ENCODE results near the gene RIPPLY2.

Gene RIPPLY2

GRCh38 chr6:83883240-83883639, 30.1 kb downstream of the RIPPLY2 start:
- H3K4me3 ChIP-seq (ENCODE audit: low read depth in 1 of 2, low read length in 2 of 2) = no peak overlapping the region
- H3K9me3 ChIP-seq (ENCODE audit: insufficient read depth, low read length, severe bottlenecking) = no peaks in the 10 kb centered on the region
- H2AFZ ChIP-seq (ENCODE audit: low read depth, low read length) = no peak overlapping the region
- ATAC-seq (ENCODE audit: insufficient read depth, low read depth) (no peak), DNase-seq (no peak)
- H3K4me1 ChIP-seq (ENCODE audit: insufficient read depth, low read length) = peaks cover 6% of the 10 kb centered on the region; the same call in 1 of the 2 replicates
- peaks cover 18% of the 10 kb centered on the region; the same call in 1 of the 2 replicates for H4K20me1 ChIP-seq (ENCODE audit: insufficient read depth, low read length)
- no peak overlapping the region for H3K9ac ChIP-seq (ENCODE audit: low read depth, low read length)
- H3K4me2 ChIP-seq (ENCODE audit: insufficient read depth, low read length) = no peak overlapping the region
- no peak overlapping the region for H3K27ac ChIP-seq (ENCODE audit: low read length)
- H3K36me3 ChIP-seq (ENCODE audit: insufficient read depth, low read length) = no peaks in the 10 kb centered on the region
- no peaks in the 10 kb centered on the region for H3K27me3 ChIP-seq (ENCODE audit: insufficient read depth, low read length, poor library complexity)
- no peak for TF ChIP-seq EZH2 (IDR thresholded peaks at IDR 0.05; ENCODE audit: borderline replicate concordance, low read depth, low read length, severe bottlenecking)
- no peak for TF ChIP-seq CTCF (IDR thresholded peaks at IDR 0.05; ENCODE audit: borderline replicate concordance, extremely low read depth, low read length, poor library complexity, severe bottlenecking)
- peaks cover 22% of the 10 kb centered on the region for H3K79me2 ChIP-seq (ENCODE audit: insufficient read depth, low read length)

GRCh38 chr6:83884523-83884922, 31.4 kb downstream of the RIPPLY2 start:
- no peaks in the 10 kb centered on the region for H3K9me3 ChIP-seq (ENCODE audit: insufficient read depth, low read length, severe bottlenecking)
- no peak overlapping the region for H3K27ac ChIP-seq (ENCODE audit: low read length)
- DNase-seq (no peak), ATAC-seq (ENCODE audit: insufficient read depth, low read depth) (peak; percentile 95)
- H3K4me3 ChIP-seq (ENCODE audit: low read depth in 1 of 2, low read length in 2 of 2) = no peak overlapping the region
- H3K4me1 ChIP-seq (ENCODE audit: insufficient read depth, low read length) = peaks cover 6% of the 10 kb centered on the region; the same call in 1 of the 2 replicates
- H3K36me3 ChIP-seq (ENCODE audit: insufficient read depth, low read length) = no peaks in the 10 kb centered on the region
- H3K27me3 ChIP-seq (ENCODE audit: insufficient read depth, low read length, poor library complexity) = no peaks in the 10 kb centered on the region
- TF ChIP-seq CTCF (IDR thresholded peaks at IDR 0.05; ENCODE audit: borderline replicate concordance, extremely low read depth, low read length, poor library complexity, severe bottlenecking) (peak; percentile 85), EZH2 (IDR thresholded peaks at IDR 0.05; ENCODE audit: borderline replicate concordance, low read depth, low read length, severe bottlenecking) (no peak)
- H3K9ac ChIP-seq (ENCODE audit: low read depth, low read length) = no peak overlapping the region
- H4K20me1 ChIP-seq (ENCODE audit: insufficient read depth, low read length) = peaks cover 9% of the 10 kb centered on the region; the same call in 1 of the 2 replicates
- peaks cover 15% of the 10 kb centered on the region for H3K79me2 ChIP-seq (ENCODE audit: insufficient read depth, low read length)
- no peak overlapping the region for H3K4me2 ChIP-seq (ENCODE audit: insufficient read depth, low read length)
- H2AFZ ChIP-seq (ENCODE audit: low read depth, low read length) = no peak overlapping the region

- H3K4me1 ChIP-seq (ENCODE audit: insufficient read depth, low read length) = peaks cover 6% of the 10 kb centered on the region; the same call in 1 of the 2 replicates
- TF ChIP-seq EZH2 (IDR thresholded peaks at IDR 0.05; ENCODE audit: borderline replicate concordance, low read depth, low read length, severe bottlenecking) = no peak
- TF ChIP-seq CTCF (IDR thresholded peaks at IDR 0.05; ENCODE audit: borderline replicate concordance, extremely low read depth, low read length, poor library complexity, severe bottlenecking) = no peak
- H4K20me1 ChIP-seq (ENCODE audit: insufficient read depth, low read length) = peaks cover 7% of the 10 kb centered on the region; the same call in 1 of the 2 replicates
- ATAC-seq (ENCODE audit: insufficient read depth, low read depth) (no peak), DNase-seq (no peak)
- H3K9me3 ChIP-seq (ENCODE audit: insufficient read depth, low read length, severe bottlenecking) = no peaks in the 10 kb centered on the region
- H3K4me2 ChIP-seq (ENCODE audit: insufficient read depth, low read length) = no peak overlapping the region
- no peak overlapping the region for H3K27ac ChIP-seq (ENCODE audit: low read length)
- H3K9ac ChIP-seq (ENCODE audit: low read depth, low read length) = no peak overlapping the region
- H2AFZ ChIP-seq (ENCODE audit: low read depth, low read length) = no peak overlapping the region
- peaks cover 9% of the 10 kb centered on the region for H3K79me2 ChIP-seq (ENCODE audit: insufficient read depth, low read length)
- H3K36me3 ChIP-seq (ENCODE audit: insufficient read depth, low read length) = no peaks in the 10 kb centered on the region
- no peak overlapping the region for H3K4me3 ChIP-seq (ENCODE audit: low read depth in 1 of 2, low read length in 2 of 2)
- no peaks in the 10 kb centered on the region for H3K27me3 ChIP-seq (ENCODE audit: insufficient read depth, low read length, poor library complexity)
Observed at GRCh38 chr6:83885984-83886383, 32.8 kb downstream of the RIPPLY2 start.

Data from DND-41 (cell line).